Gastrocnemius medialis (tissue), 4 donors: ENCODE data around the gene RNF14. TPM values are rescaled to one million over a fixed set of nuclear protein-coding genes. Genes with fewer than 3 reads are reported as not detected.

ENCODE experiments used
- ATAC-seq, 2 donors: fragments of 150-250 bp; one replicate each; pipeline ENCODE4 v1.9.1; 2016
- DNase-seq, 2 donors: peaks; one replicate each; pipeline ENCODE4 v3.0.0-alpha.2; 2019
- H3K27ac ChIP-seq, 4 donors: fragments of 200-600 bp; sonication (generic); 1 replicate in 1 of 4; 2 replicates in 3 of 4; pipeline ENCODE4 v1.5.1; 2016 to 2018; ENCODE audit warnings: mild to moderate bottlenecking in 2 of 4, moderate library complexity in 1 of 4
- H3K27me3 ChIP-seq, 3 donors: fragments of 200-600 bp; sonication (generic) in 2 of 3; 1 replicate in 1 of 3; 2 replicates in 2 of 3; pipeline versions ENCODE4 v1.5.1 to v1.6.0; 2016 to 2019; ENCODE audit warnings: mild to moderate bottlenecking in 1 of 3, moderate library complexity in 1 of 3
- H3K36me3 ChIP-seq, 2 donors: fragments of 200-600 bp; sonication (generic) in 1 of 2; one replicate each; pipeline ENCODE4 v1.5.1; 2017 to 2018
- H3K4me1 ChIP-seq, 2 donors: fragments of 200-600 bp; sonication (generic) in 1 of 2; one replicate each; pipeline ENCODE4 v1.5.1; 2016 to 2017; ENCODE audit warnings: mild to moderate bottlenecking in 2 of 2
- H3K4me3 ChIP-seq, 4 donors: fragments of 200-600 bp; sonication (generic) in 3 of 4; 1 replicate in 1 of 4; 2 replicates in 3 of 4; pipeline ENCODE4 v1.5.1; 2016 to 2019; ENCODE audit warnings: mild to moderate bottlenecking in 2 of 4
- H3K9me3 ChIP-seq, 3 donors: fragments of 200-600 bp; sonication (generic) in 2 of 3; 1 replicate in 1 of 3; 2 replicates in 2 of 3; pipeline ENCODE4 v1.5.1; 2016 to 2019
- CTCF ChIP-seq, 5 experiments: fragments of 450-650 bp in 3 of 5; fragments of 200-600 bp in 2 of 5; sonication (generic) in 2 of 5; IDR thresholded peaks in 4 of 5; conservative IDR thresholded peaks in 1 of 5; 1 replicate in 4 of 5; 2 replicates in 1 of 5; pipeline ENCODE4 v1.5.1; 2016 to 2019; ENCODE audit warnings: antibody characterized with exemption in 5 of 5, mild to moderate bottlenecking in 3 of 5, moderate library complexity in 3 of 5
- POLR2A ChIP-seq, 2 donors: fragments of 450-650 bp; IDR thresholded peaks; one replicate each; pipeline ENCODE4 v1.6.1; 2017; ENCODE audit warnings: antibody characterized with exemption in 2 of 2, mild to moderate bottlenecking in 2 of 2, moderate library complexity in 2 of 2
- in situ Hi-C, 4 donors: fragments of 200-750 bp; cut with MboI; loops; one replicate each; pipeline versions ENCODE4 v1.15.0 to v1.8.0; 2017; ENCODE audit warnings: low sequenced_read_pairs in 4 of 4
- intact Hi-C: fragments of 100-400 bp; cut with DNase I; formaldehyde crosslinking; loops from one replicate; pipeline ENCODE4 v1.15.1; 2023; ENCODE audit warnings: low total_unique reads
- total RNA-seq, 4 donors: library from RNA; depleted of rRNA; stranded (reverse); fragments of >200 nt; gene quantifications; one replicate each; pipeline versions ENCODE4 v1.1.0 to v1.2.3, GENCODE V29; 2016

Gene RNF14
- total RNA-seq, 4 donors from 2014 or later, result 71.4 to 107 (median 84.5) TPM

- intact Hi-C loops, result no loop called here
- Histone ChIP-seq H3K36me3 (no peaks in the 10 kb centered on the region), H3K4me1 (peaks cover 7 to 15% of the 10 kb centered on the region in 2 donors), H3K27me3 (peaks cover 0 to 5% (median 5%) of the 10 kb centered on the region in 3 donors), H3K4me3 (no peak overlapping the region), H3K9me3 (no peaks in the 10 kb centered on the region), H3K27ac (peak overlapping the region in 1 of 4 donors; percentile 46)
- in situ Hi-C loops, result loop anchor here in 1 of 4 donors (10.0 kb wide), 1 partner anchor 66 kb away; no protein-coding TSS in a partner anchor
- TF ChIP-seq POLR2A (IDR thresholded peaks at IDR 0.05), result no peak
- TF ChIP-seq CTCF (IDR thresholded peaks at IDR 0.05 in 4 of 5, conservative IDR thresholded peaks at IDR 0.05 in 1 of 5), result no peak
- ATAC-seq (no peak), DNase-seq (no peak)
Measured at GRCh38 chr5:141950207-141951005, 18.5 kb upstream of the RNF14 start.

GRCh38 chr5:141951332-141951781, 17.5 kb upstream of the RNF14 start:
- Histone ChIP-seq H3K27ac (peak overlapping the region in 3 of 4 donors; percentile 41 to 52 (median 46)), H3K4me1 (peaks cover 7 to 11% of the 10 kb centered on the region in 2 donors), H3K27me3 (peaks cover 0 to 5% (median 5%) of the 10 kb centered on the region in 3 donors), H3K36me3 (no peaks in the 10 kb centered on the region), H3K9me3 (no peaks in the 10 kb centered on the region), H3K4me3 (no peak overlapping the region)
- DNase-seq (no peak), ATAC-seq (peak in 1 of 2 donors; percentile 46)
- TF ChIP-seq POLR2A (IDR thresholded peaks at IDR 0.05), result no peak
- TF ChIP-seq CTCF (IDR thresholded peaks at IDR 0.05 in 4 of 5, conservative IDR thresholded peaks at IDR 0.05 in 1 of 5), result peak in 2 of 5 experiments; percentile 13 to 27
- in situ Hi-C loops, result loop anchor here in 1 of 4 donors (10.0 kb wide), 1 partner anchor 67 kb away; no protein-coding TSS in a partner anchor
- intact Hi-C loops, result no loop called here

- H3K4me1 ChIP-seq, result peaks cover 7 to 9% of the 10 kb centered on the region in 2 donors
- ATAC-seq, result no peak
Measured at GRCh38 chr5:141952020-141952419, 16.9 kb upstream of the RNF14 start.

GRCh38 chr5:141954194-141954593, 14.7 kb upstream of the RNF14 start:
- H3K27ac ChIP-seq, result peak overlapping the region in 2 of 4 donors; percentile 18 to 41
- H3K36me3 ChIP-seq, result no peaks in the 10 kb centered on the region
- H3K4me1 ChIP-seq, result peaks cover 4 to 7% of the 10 kb centered on the region in 2 donors
- TF ChIP-seq POLR2A (IDR thresholded peaks at IDR 0.05), result no peak
- TF ChIP-seq CTCF (IDR thresholded peaks at IDR 0.05 in 4 of 5, conservative IDR thresholded peaks at IDR 0.05 in 1 of 5), result no peak
- H3K27me3 ChIP-seq, result no peaks in the 10 kb centered on the region
- DNase-seq, result no peak
- H3K4me3 ChIP-seq, result peak overlapping the region in 3 of 4 donors; percentile 7 to 32 (median 13)
- H3K9me3 ChIP-seq, result no peaks in the 10 kb centered on the region
- in situ Hi-C loops (loop anchor here in 1 of 4 donors (10.0 kb wide), 1 partner anchor 69 kb away; no protein-coding TSS in a partner anchor), intact Hi-C loops (no loop called here)
- ATAC-seq, result no peak

More at GRCh38 chr5:141952020-141952419, 16.9 kb upstream of the RNF14 start:
- H3K9me3 ChIP-seq, result no peaks in the 10 kb centered on the region
- H3K4me3 ChIP-seq, result no peak overlapping the region
- no peak for TF ChIP-seq POLR2A (IDR thresholded peaks at IDR 0.05)
- TF ChIP-seq CTCF (IDR thresholded peaks at IDR 0.05 in 4 of 5, conservative IDR thresholded peaks at IDR 0.05 in 1 of 5), result no peak
- peaks cover 0 to 5% (median 4%) of the 10 kb centered on the region in 3 donors for H3K27me3 ChIP-seq
- in situ Hi-C loops, result loop anchor here in 1 of 4 donors (10.0 kb wide), 1 partner anchor 67 kb away; no protein-coding TSS in a partner anchor
- no peaks in the 10 kb centered on the region for H3K36me3 ChIP-seq
- no peak for DNase-seq
- intact Hi-C loops, result no loop called here
- H3K27ac ChIP-seq, result peak overlapping the region in 3 of 4 donors; percentile 41 to 52 (median 46)
